Activated CD8-positive, alpha-beta T cell treated with anti-CD3 and anti-CD28 coated beads for 36 hours (primary cell): Measurements from ENCODE around the gene MATCAP1. TPM values are rescaled to one million over a fixed set of nuclear protein-coding genes. Genes with fewer than 3 reads are reported as not detected.

Source experiments
- ATAC-seq: fragments of 200-7000 bp; cut with Tn5 transposase; one replicate; pipeline ENCODE4 v1.10.0; 2021; ENCODE audit warnings: mild to moderate bottlenecking, moderate library complexity
- CTCF ChIA-PET: fragments of 350-600 bp; sonication (Branson Sonifier 250); formaldehyde crosslinking; loops from one replicate; lab custom pipeline; 2021; ENCODE audit warnings: antibody characterized with exemption; lab: Charles Lee
- POLR2A ChIA-PET: fragments of 350-600 bp; sonication (Branson Sonifier 250); formaldehyde crosslinking; loops from one replicate; lab custom pipeline; 2021; ENCODE audit warnings: antibody characterized with exemption; lab: Charles Lee
- DNase-seq: peaks from one replicate; pipeline ENCODE4 v3.0.0-alpha.2; 2020
- H3K27ac Mint-ChIP-seq: one replicate; pipeline ENCODE4 v1.8.0; 2021; ENCODE audit warnings: mild to moderate bottlenecking, mixed read lengths
- H3K27me3 Mint-ChIP-seq: one replicate; pipeline ENCODE4 v1.8.0; 2021; ENCODE audit warnings: mixed read lengths
- H3K36me3 Mint-ChIP-seq: one replicate; pipeline ENCODE4 v1.8.0; 2021; ENCODE audit warnings: low read depth, mixed read lengths
- H3K4me1 Mint-ChIP-seq: one replicate; pipeline ENCODE4 v1.8.0; 2021; ENCODE audit warnings: low read depth, mixed read lengths
- H3K4me3 Mint-ChIP-seq: one replicate; pipeline ENCODE4 v1.8.0; 2021; ENCODE audit warnings: mild to moderate bottlenecking, moderate library complexity, mixed read lengths
- H3K9me3 Mint-ChIP-seq: one replicate; pipeline ENCODE4 v1.8.0; 2021; ENCODE audit warnings: mixed read lengths
- CTCF ChIP-seq: fragments of 200-600 bp; IDR thresholded peaks from one replicate; pipeline ENCODE4 v1.8.0; 2022; ENCODE audit warnings: antibody characterized with exemption, mild to moderate bottlenecking
- intact Hi-C: fragments of 100-400 bp; cut with micrococcal nuclease; formaldehyde crosslinking; loops from one replicate; pipeline ENCODE4 v1.10.0; 2022
- total RNA-seq, 2 experiments: library from RNA; stranded (reverse); gene quantifications; one replicate each; pipeline ENCODE4 v1.2.3, GENCODE V29; 2021

Gene MATCAP1
- total RNA-seq, 2 experiments from 2014 or later: 49.5 to 49.9 TPM

GRCh38 chr16:67212766-67213165 lies 29.0 kb upstream of the MATCAP1 start:
- intact Hi-C loops: no loop called here
- no peak for ATAC-seq
- DNase-seq: no peak
- POLR2A ChIA-PET: interaction anchor here (1.3 to 1.9 kb wide), 3 partner anchors 8 to 15 kb away, joined by 4 to 6 read pairs (median 5); no protein-coding TSS in a partner anchor
- no peak for TF ChIP-seq CTCF
- H3K27ac Mint-ChIP-seq: no peak overlapping the region
- no peaks in the 10 kb centered on the region for H3K9me3 Mint-ChIP-seq
- H3K4me1 Mint-ChIP-seq: no peaks in the 10 kb centered on the region
- H3K27me3 Mint-ChIP-seq: no peaks in the 10 kb centered on the region
- H3K4me3 Mint-ChIP-seq: no peak overlapping the region
- H3K36me3 Mint-ChIP-seq: no peaks in the 10 kb centered on the region
- CTCF ChIA-PET: interaction anchor here (4.1 kb wide), 1 partner anchor 15 kb away, joined by 15 read pairs; the partner anchor contains the start of gene ELMO3

GRCh38 chr16:67211674-67212073 lies 27.9 kb upstream of the MATCAP1 start:
- TF ChIP-seq CTCF: no peak
- ATAC-seq: no peak
- DNase-seq: no peak
- H3K9me3 Mint-ChIP-seq: no peaks in the 10 kb centered on the region
- POLR2A ChIA-PET: interaction anchor here (0.9 to 1.9 kb wide), 4 partner anchors 7 to 14 kb away, joined by 4 to 6 read pairs (median 4); no protein-coding TSS in a partner anchor
- H3K27ac Mint-ChIP-seq: no peak overlapping the region
- CTCF ChIA-PET: interaction anchor here (4.1 kb wide), 1 partner anchor 14 kb away, joined by 15 read pairs; the partner anchor contains the start of gene ELMO3
- intact Hi-C loops: no loop called here
- no peaks in the 10 kb centered on the region for H3K4me1 Mint-ChIP-seq
- H3K36me3 Mint-ChIP-seq: no peaks in the 10 kb centered on the region
- no peak overlapping the region for H3K4me3 Mint-ChIP-seq
- H3K27me3 Mint-ChIP-seq: no peaks in the 10 kb centered on the region

- POLR2A ChIA-PET: interaction anchor here (1.0 to 3.0 kb wide), 2 partner anchors 17 kb away, joined by 3 to 9 read pairs; partner anchors contain the start of gene E2F4
- ATAC-seq: no peak
- no peaks in the 10 kb centered on the region for H3K9me3 Mint-ChIP-seq
Measured at GRCh38 chr16:67210069-67210937, 26.5 kb upstream of the MATCAP1 start.

GRCh38 chr16:67209565-67209964 lies 25.8 kb upstream of the MATCAP1 start:
- no peak for TF ChIP-seq CTCF
- H3K4me3 Mint-ChIP-seq: no peak overlapping the region
- ATAC-seq: no peak
- intact Hi-C loops: no loop called here
- ChIA-PET CTCF (interaction anchor here (0.8 to 1.4 kb wide), 4 partner anchors 14 to 255 kb away, joined by 3 to 5 read pairs (median 3); no protein-coding TSS in a partner anchor), POLR2A (interaction anchor here (0.9 to 3.0 kb wide), 6 partner anchors 14 to 35 kb away, joined by 3 to 9 read pairs (median 4); partner anchors contain the start of gene E2F4)
- no peaks in the 10 kb centered on the region for H3K9me3 Mint-ChIP-seq
- peaks cover 2% of the 10 kb centered on the region for H3K36me3 Mint-ChIP-seq
- no peak for DNase-seq
- H3K27me3 Mint-ChIP-seq: no peaks in the 10 kb centered on the region
- H3K27ac Mint-ChIP-seq: no peak overlapping the region
- no peaks in the 10 kb centered on the region for H3K4me1 Mint-ChIP-seq

More at GRCh38 chr16:67210069-67210937, 26.5 kb upstream of the MATCAP1 start:
- Mint-ChIP-seq H3K27me3 (no peaks in the 10 kb centered on the region), H3K36me3 (peaks cover 2% of the 10 kb centered on the region), H3K4me3 (no peak overlapping the region), H3K4me1 (no peaks in the 10 kb centered on the region), H3K27ac (no peak overlapping the region)
- intact Hi-C loops: no loop called here
- no peak for DNase-seq
- CTCF ChIA-PET: interaction anchor here (0.8 to 1.4 kb wide), 5 partner anchors 12 to 256 kb away, joined by 3 to 5 read pairs (median 3); no protein-coding TSS in a partner anchor
- TF ChIP-seq CTCF: no peak
